Measurements from ENCODE around the gene BIN1. TPM values are rescaled to one million over a fixed set of nuclear protein-coding genes. Genes with fewer than 3 reads are reported as not detected.

Gene BIN1
- polyA plus RNA-seq, 3 donors = 127 to 129 (median 128) TPM

DNA sequence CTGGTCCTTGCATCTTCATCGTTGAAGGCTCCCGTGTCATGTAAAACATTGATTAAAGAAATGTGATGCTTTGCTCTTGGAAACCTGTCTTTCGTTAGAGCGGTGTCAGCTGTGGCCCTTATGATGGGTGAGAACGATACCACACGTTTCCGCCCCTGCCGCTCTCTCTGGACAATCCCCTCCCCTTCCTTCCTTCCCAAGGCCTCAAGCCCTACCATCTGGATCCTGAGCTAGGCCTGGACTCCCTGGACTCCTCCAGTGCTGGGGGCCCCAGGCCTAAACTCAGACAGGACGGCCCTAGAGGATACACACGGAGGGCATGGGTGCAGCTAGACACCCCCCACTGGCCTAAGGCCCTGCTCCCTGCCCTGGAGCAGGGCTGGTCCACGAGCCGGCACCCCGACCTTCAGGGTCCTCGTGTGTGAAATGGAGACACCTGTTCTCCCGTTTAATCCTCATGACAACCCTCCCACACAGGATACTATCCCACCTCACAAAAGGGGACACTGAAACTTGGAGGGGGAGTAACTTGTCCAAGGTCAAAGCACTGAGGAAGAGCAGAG is 13.2 kb downstream of the BIN1 start:
- no peak for DNase-seq

DNA sequence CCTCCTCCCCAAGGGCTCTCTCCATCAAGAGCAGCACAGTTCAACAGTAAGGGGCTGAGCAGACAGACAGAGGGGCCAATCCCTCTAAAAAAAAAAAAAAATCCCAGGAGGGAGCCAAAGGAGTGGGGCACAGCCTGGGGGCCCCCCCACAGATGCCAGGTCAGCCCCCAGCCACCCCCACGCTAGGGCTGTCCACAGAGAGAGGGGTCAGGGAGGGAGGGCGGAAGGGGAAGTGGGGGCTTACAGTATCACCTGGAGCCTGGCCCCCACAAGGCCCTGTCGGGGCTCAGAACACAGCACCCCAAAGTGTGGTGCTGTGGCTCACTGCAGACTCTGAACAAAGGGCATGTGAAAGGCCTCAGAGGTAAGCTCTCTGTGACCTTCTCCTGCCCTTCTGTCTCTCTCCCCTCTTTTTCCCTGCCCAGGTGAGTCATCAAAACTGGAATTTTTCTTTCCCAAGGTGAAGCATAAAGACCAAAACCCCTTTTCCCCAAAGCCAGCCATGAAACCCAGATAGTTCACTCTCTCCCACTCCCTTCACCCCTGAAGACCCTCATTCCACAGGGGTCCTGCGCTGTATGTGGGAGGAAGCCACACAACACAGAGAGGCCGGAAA is 13.9 kb downstream of the BIN1 start:
- DNase-seq = no peak

DNA sequence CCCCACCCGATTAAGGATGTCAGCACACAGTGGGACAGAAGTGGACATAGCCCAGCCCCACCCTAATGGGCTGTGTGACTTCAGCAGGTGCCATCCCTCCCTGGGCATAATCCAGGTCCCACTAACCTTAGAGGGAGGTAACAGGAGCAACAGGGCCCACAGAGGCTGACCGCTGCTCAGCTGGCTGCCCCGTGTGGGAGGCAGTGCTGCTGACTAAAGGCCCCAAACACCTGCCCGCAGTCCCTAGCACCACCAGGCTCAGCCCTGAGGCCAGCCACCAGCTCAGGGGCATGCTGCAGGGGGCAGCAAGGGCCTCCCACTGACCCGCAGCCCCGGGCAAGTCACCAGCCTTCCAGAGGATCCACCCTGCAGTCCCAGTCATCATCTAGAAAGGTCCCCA is 14.6 kb downstream of the BIN1 start:
- DNase-seq = no peak

- no peak for DNase-seq
These were observed 15.1 kb downstream of the BIN1 start for GRCh38 chr2:127091886-127092285.

DNA sequence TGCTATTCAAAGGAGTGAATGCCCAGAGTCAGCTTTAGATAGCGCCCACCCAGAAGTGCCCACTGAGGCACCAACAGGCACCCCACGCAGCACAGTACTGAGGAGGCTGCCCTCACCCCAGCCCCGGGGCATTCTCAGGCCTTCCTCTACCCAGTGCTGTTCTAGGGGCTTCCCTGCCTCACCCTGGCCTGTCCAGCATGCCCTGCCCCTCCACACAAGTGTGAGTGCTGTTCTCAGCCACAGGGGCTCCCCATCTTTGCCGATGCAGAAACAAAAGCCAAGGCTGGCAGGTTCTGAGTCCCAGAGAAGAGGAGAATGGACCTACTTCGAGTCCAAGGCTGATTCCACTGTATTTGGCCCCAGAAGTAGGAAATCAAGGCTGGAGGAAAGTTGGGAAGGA is 15.8 kb downstream of the BIN1 start:
- DNase-seq = no peak

DNA sequence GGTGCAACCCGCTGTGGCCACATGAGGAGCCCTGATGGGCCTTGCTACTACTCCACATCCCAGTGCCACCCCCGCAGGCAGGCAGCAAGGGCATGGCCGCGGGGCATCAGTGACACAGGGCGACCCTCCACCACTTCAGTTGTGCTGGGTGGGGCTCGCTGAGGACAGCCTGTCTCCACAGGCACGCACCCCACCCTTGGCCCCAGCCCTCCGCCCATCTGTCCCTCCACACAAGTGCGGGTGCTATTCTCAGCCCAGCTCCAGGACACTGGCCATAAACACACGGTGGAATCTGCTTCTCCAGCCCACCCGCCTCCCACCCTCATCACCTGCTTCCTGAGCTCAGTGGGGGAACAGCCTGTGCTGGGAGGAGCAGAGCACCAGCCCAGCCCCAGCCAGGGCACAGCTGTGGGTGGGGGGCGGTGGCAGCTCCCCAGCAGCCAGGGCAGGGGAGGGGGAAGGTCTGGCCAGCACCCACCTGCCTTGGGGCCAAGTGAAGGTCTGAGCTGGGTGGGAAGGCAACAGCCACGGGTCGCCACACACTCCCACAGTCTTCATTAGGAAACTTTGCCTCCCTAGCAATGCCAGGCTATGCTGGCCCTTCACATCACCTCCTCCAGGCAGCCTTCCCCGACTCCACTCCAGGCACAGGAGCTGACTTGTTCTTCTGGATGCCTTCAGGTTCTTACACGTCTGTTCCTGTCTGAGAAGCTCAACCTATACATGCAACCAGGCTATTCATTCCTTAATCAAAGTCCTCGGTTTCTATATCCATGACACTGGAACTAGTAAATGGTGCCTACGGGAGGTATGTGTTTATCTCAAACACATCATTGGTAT is 16.5 kb downstream of the BIN1 start:
- no peak for DNase-seq

- no peak for DNase-seq
These were observed 17.3 kb downstream of the BIN1 start for GRCh38 chr2:127089478-127090235.

DNA sequence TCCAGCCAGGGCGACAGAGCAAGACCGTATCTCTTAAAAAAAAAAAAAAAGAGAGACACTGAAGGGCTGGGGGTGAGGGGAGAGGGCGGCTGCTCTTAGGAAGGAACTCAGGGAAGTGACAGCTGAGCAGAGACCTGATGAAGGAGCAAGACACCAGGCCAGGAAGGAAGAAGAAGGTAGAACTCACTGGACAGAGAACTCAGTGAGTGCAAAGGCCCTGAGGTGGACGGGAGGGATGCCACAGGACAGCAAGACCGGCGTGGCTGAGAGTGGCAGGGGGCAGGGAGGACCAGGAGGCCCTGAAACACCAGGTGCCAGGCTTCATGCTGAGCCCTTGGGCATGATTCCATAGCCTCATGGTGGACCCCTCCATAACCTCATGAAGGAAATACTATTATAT is 18.2 kb downstream of the BIN1 start:
- DNase-seq = no peak

GRCh38 chr2:127087791-127088495 is 19.0 kb downstream of the BIN1 start:
- DNase-seq = no peak

- peak; percentile 94 for DNase-seq
These were observed 19.8 kb downstream of the BIN1 start for GRCh38 chr2:127086990-127087790.

DNA sequence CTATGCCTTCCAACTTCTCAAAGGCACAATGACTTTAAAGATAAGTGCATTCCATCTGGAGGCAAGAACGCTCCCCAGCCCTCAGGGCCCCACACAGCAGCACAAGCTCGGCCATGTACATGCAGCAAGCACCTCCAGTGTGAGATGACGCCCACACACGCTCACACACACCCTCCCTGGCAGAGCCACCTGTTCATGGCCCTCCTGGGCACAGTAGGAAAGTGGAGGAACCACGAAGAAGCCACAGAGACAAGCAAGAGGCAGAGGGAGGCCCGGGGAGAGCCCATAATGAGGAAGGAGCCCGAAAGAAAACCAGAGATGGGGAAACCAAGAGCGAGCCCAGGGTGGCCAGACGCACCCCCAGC is 21.7 kb downstream of the BIN1 start:
- DNase-seq = no peak

DNA sequence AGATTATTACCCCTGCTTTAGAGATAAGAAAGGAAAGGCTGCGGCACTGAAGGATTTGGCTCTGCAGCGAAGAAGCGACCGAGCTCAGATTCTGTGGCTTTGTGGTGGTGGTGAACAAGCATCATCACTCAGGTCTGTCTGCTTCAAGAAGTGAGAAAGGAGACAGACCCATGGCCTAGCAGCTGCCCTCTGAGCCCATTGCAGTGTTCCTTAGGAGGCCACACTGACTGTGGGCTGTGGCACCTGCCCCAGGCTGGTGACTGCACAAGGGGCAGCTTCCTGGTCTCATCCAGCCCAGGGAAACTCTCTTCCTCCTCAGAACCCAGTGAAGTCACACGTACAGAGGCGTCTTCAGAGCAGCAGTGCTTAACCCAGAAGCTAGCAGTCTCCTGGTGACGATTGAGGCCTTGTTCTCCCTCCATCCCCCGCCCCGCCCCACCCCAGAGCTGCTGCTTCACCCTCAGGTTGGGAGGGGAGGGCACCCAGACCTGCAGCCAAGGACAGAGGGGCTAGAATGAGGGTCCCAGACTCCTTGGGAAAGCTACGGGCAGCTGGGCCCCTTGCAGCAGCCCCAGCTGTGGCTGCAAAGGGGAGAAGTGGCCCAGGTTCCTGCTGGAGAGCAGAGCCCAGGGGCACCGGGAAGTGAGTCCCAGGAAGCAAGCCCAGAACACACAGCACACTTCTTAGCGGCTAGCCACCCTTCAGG is 22.2 kb downstream of the BIN1 start:
- no peak for DNase-seq

GRCh38 chr2:127083819-127084503 is 23.0 kb downstream of the BIN1 start:
- no peak for DNase-seq

GRCh38 chr2:127082974-127083373 is 24.0 kb downstream of the BIN1 start:
- no peak for DNase-seq

GRCh38 chr2:127081826-127082633 is 24.9 kb downstream of the BIN1 start:
- DNase-seq = no peak

DNA sequence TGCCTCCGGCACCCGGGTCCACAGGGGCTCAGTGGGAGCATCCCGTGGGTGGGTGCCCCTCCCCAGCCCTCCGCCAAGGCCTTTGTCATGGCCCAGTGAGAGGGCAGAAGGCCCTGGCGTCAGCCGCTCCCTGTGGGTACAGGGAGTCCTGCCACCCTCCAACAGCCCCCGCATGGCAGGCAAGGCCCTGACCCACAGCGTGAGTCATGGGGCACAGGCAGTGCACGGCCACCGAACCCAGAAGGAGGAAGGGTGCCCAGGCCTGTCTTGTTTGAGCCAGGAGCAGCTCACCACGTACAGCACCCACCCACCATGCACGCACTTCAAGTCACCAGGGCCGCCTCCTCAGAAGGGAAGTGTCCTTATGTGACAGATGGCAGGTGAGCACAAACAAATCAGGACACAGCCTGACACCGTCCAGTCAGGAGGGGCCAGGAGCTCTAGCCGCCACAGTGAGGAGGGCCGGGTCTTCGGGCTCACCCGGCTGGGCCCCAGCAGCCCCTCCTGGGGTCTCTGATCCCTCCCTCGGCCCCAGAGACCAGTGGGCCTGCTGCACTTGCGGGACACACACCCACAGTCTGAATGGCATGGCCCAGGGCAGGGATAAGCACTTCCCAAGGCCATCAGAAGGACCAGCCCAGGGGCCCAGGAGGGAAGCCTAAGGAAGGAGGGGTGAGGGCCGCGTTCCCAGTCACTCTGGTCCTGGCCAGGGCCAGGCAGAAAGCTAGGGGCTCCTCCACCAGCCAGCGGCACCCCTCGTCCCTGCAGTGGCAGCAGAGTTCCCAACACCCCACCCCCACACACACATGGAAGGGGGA is 25.8 kb downstream of the BIN1 start:
- DNase-seq = no peak

- DNase-seq = no peak
These were observed 26.6 kb downstream of the BIN1 start for GRCh38 chr2:127080226-127080937.

All from renal pelvis (tissue), 4 donors.